ENCODE data around the gene GSK3B.

GSK3B gene

GRCh38 chr3:119786409-119786808, 307.8 kb downstream of the GSK3B start:
- Histone ChIP-seq H3K36me3 (ENCODE audit: control insufficient read depth, insufficient read depth, low read length, severe bottlenecking) (no peaks in the 10 kb centered on the region), H3K4me3 (ENCODE audit: low read length) (no peak overlapping the region), H3K27me3 (replicated peaks; ENCODE audit: control insufficient read depth, insufficient read depth, low read length) (no peaks in the 10 kb centered on the region), H3K9ac (ENCODE audit: low read length) (no peak overlapping the region), H3K9me3 (ENCODE audit: control insufficient read depth, low read length) (no peaks in the 10 kb centered on the region), H3K4me1 (ENCODE audit: control insufficient read depth, insufficient read depth, low read length) (no peaks in the 10 kb centered on the region)
- no peak for DNase-seq (ENCODE audit: low read depth)

- Histone ChIP-seq H3K9me3 (ENCODE audit: control insufficient read depth, low read length) (no peaks in the 10 kb centered on the region), H3K4me3 (ENCODE audit: low read length) (no peak overlapping the region), H3K4me1 (ENCODE audit: control insufficient read depth, insufficient read depth, low read length) (no peaks in the 10 kb centered on the region), H3K9ac (ENCODE audit: low read length) (no peak overlapping the region), H3K27me3 (replicated peaks; ENCODE audit: control insufficient read depth, insufficient read depth, low read length) (no peaks in the 10 kb centered on the region), H3K36me3 (ENCODE audit: control insufficient read depth, insufficient read depth, low read length, severe bottlenecking) (no peaks in the 10 kb centered on the region)
- no peak for DNase-seq (ENCODE audit: low read depth)
Observed at GRCh38 chr3:119783883-119784282, 310.4 kb downstream of the GSK3B start.

GRCh38 chr3:119783255-119783654, 311.0 kb downstream of the GSK3B start:
- Histone ChIP-seq H3K9ac (ENCODE audit: low read length) (no peak overlapping the region), H3K4me1 (ENCODE audit: control insufficient read depth, insufficient read depth, low read length) (no peaks in the 10 kb centered on the region), H3K36me3 (ENCODE audit: control insufficient read depth, insufficient read depth, low read length, severe bottlenecking) (no peaks in the 10 kb centered on the region), H3K4me3 (ENCODE audit: low read length) (no peak overlapping the region), H3K9me3 (ENCODE audit: control insufficient read depth, low read length) (no peaks in the 10 kb centered on the region), H3K27me3 (replicated peaks; ENCODE audit: control insufficient read depth, insufficient read depth, low read length) (no peaks in the 10 kb centered on the region)
- DNase-seq (ENCODE audit: low read depth): no peak

DNA sequence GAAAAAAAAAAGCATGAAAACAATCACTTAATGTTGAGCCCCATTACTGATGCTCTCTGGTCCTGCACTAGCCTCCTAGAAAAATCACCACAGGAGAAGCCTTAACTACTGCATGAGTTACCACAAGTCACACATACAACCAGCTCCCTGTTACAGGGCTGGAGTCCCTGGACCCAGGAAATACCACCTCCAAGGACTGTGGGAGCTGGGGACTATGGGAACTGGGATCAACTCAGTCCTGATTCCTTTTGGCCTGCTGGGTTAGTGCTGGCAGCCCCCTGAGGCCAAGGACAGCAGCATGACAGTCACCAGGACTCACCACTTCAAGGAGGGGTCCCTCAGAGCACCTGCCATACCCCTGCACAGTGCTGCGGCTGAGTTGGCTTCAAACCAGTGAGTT, 311.8 kb downstream of the GSK3B start:
- H3K27me3 ChIP-seq (replicated peaks; ENCODE audit: control insufficient read depth, insufficient read depth, low read length): no peaks in the 10 kb centered on the region
- DNase-seq (ENCODE audit: low read depth): no peak
- no peaks in the 10 kb centered on the region for H3K36me3 ChIP-seq (ENCODE audit: control insufficient read depth, insufficient read depth, low read length, severe bottlenecking)
- no peak overlapping the region for H3K4me3 ChIP-seq (ENCODE audit: low read length)
- H3K9me3 ChIP-seq (ENCODE audit: control insufficient read depth, low read length): no peaks in the 10 kb centered on the region
- no peaks in the 10 kb centered on the region for H3K4me1 ChIP-seq (ENCODE audit: control insufficient read depth, insufficient read depth, low read length)
- no peak overlapping the region for H3K9ac ChIP-seq (ENCODE audit: low read length)

DNA sequence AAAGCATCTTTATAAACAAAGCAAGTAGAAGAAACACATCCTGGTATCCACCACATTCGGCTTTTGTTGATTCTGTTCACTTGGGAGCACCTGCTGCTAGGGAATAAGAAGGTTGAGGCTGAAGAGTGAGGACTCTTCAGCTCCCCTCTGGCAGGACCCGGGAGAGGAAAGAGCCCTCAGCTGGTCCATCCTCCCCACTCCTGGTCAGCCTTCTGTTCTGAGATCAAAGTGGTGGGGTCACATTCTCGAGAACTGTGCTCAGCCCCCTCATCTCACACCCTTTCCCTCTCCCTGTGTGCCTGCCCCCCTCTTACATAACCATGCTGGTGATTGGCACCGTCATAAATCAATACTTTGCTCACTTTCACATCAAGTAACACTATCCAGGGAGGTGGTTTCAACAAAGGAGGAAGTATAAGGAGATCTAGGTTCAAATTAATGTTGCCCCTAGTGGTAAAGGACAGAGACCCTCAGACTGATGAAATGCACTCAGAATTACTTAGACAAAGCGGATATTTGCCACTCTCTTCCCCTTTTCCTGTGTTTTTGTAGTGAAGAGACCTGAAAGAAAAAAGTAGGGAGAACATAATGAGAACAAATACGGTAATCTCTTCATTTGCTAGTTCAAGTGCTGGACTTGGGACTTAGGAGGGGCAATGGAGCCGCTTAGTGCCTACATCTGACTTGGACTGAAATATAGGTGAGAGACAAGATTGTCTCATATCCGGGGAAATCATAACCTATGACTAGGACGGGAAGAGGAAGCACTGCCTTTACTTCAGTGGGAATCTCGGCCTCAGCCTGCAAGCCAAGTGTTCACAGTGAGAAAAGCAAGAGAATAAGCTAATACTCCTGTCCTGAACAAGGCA, 312.7 kb downstream of the GSK3B start, which contains the start of gene NR1I2:
Gene NR1I2, plus strand, starts transcription at position 772 of the 869 bp plus-strand sequence.
- H3K27me3 ChIP-seq (replicated peaks; ENCODE audit: control insufficient read depth, insufficient read depth, low read length): no peaks in the 10 kb centered on the region
- DNase-seq (ENCODE audit: low read depth): no peak
- no peak within 1 kb of the TSS for H3K4me3 ChIP-seq (ENCODE audit: low read length)
- H3K4me1 ChIP-seq (ENCODE audit: control insufficient read depth, insufficient read depth, low read length): no peaks in the 10 kb centered on the region
- H3K9ac ChIP-seq (ENCODE audit: low read length): no peak within 1 kb of the TSS
- H3K9me3 ChIP-seq (ENCODE audit: control insufficient read depth, low read length): peaks cover 4% of the 10 kb centered on the region
- H3K36me3 ChIP-seq (ENCODE audit: control insufficient read depth, insufficient read depth, low read length, severe bottlenecking): no peaks in the 10 kb centered on the region

- no peaks in the 10 kb centered on the region for H3K4me1 ChIP-seq (ENCODE audit: control insufficient read depth, insufficient read depth, low read length)
- DNase-seq (ENCODE audit: low read depth): no peak
Observed at GRCh38 chr3:119779731-119780383, 314.4 kb downstream of the GSK3B start.

DNA sequence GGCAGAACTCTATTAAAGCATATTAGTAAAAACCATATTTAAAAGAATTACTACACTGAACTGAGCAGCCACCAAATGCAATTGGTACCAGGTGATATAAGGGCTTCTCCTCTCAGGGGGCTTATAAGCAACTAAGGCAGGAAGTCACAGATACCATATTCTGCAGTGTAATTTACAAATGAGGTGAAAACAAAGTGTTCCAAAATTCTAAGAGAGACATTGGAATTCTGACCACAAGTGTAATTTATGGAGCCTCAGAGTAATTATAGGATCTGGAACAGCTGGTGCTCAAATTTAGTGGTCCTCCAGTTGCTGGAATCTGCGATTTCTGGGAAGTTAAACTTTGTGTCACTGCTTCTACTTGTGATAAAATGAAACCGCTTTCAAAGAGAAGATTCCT, 315.4 kb downstream of the GSK3B start:
- Histone ChIP-seq H3K4me1 (ENCODE audit: control insufficient read depth, insufficient read depth, low read length) (peaks cover 6% of the 10 kb centered on the region), H3K27me3 (replicated peaks; ENCODE audit: control insufficient read depth, insufficient read depth, low read length) (no peaks in the 10 kb centered on the region), H3K4me3 (ENCODE audit: low read length) (no peak overlapping the region), H3K9me3 (ENCODE audit: control insufficient read depth, low read length) (peaks cover 14% of the 10 kb centered on the region), H3K9ac (ENCODE audit: low read length) (no peak overlapping the region), H3K36me3 (ENCODE audit: control insufficient read depth, insufficient read depth, low read length, severe bottlenecking) (no peaks in the 10 kb centered on the region)
- DNase-seq (ENCODE audit: low read depth): no peak

More at GRCh38 chr3:119779731-119780383, 314.4 kb downstream of the GSK3B start:
- no peak overlapping the region for H3K4me3 ChIP-seq (ENCODE audit: low read length)
- peaks cover 14% of the 10 kb centered on the region for H3K9me3 ChIP-seq (ENCODE audit: control insufficient read depth, low read length)
- H3K9ac ChIP-seq (ENCODE audit: low read length): no peak overlapping the region
- no peaks in the 10 kb centered on the region for H3K36me3 ChIP-seq (ENCODE audit: control insufficient read depth, insufficient read depth, low read length, severe bottlenecking)
- no peaks in the 10 kb centered on the region for H3K27me3 ChIP-seq (replicated peaks; ENCODE audit: control insufficient read depth, insufficient read depth, low read length)

DNA sequence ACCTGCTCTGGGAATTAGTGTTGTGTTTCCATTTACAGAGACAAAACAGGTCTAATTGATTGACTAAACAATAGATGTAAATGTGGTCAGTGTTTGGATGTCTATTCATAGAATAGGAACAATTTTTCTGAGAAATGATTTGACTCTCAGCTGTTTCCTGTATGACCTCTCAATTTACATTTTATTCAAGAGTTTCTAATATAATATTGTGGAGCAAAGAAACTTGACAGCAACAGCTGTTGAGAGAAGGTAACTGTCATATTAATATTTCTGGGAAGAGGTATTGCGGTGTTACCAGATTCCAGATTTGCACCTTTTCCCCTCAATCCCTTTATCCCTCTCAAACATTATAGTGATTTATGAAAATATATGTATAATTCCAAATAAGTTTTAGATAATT, 316.1 kb downstream of the GSK3B start:
- H3K9me3 ChIP-seq (ENCODE audit: control insufficient read depth, low read length): peaks cover 14% of the 10 kb centered on the region
- DNase-seq (ENCODE audit: low read depth): no peak
- peaks cover 6% of the 10 kb centered on the region for H3K4me1 ChIP-seq (ENCODE audit: control insufficient read depth, insufficient read depth, low read length)
- H3K36me3 ChIP-seq (ENCODE audit: control insufficient read depth, insufficient read depth, low read length, severe bottlenecking): no peaks in the 10 kb centered on the region
- H3K4me3 ChIP-seq (ENCODE audit: low read length): no peak overlapping the region
- no peaks in the 10 kb centered on the region for H3K27me3 ChIP-seq (replicated peaks; ENCODE audit: control insufficient read depth, insufficient read depth, low read length)
- no peak overlapping the region for H3K9ac ChIP-seq (ENCODE audit: low read length)

GRCh38 chr3:119776304-119776703, 317.9 kb downstream of the GSK3B start:
- no peak overlapping the region for H3K9ac ChIP-seq (ENCODE audit: low read length)
- DNase-seq (ENCODE audit: low read depth): no peak
- H3K4me1 ChIP-seq (ENCODE audit: control insufficient read depth, insufficient read depth, low read length): peaks cover 6% of the 10 kb centered on the region
- H3K36me3 ChIP-seq (ENCODE audit: control insufficient read depth, insufficient read depth, low read length, severe bottlenecking): no peaks in the 10 kb centered on the region
- no peak overlapping the region for H3K4me3 ChIP-seq (ENCODE audit: low read length)
- H3K9me3 ChIP-seq (ENCODE audit: control insufficient read depth, low read length): peaks cover 14% of the 10 kb centered on the region
- no peaks in the 10 kb centered on the region for H3K27me3 ChIP-seq (replicated peaks; ENCODE audit: control insufficient read depth, insufficient read depth, low read length)

DNA sequence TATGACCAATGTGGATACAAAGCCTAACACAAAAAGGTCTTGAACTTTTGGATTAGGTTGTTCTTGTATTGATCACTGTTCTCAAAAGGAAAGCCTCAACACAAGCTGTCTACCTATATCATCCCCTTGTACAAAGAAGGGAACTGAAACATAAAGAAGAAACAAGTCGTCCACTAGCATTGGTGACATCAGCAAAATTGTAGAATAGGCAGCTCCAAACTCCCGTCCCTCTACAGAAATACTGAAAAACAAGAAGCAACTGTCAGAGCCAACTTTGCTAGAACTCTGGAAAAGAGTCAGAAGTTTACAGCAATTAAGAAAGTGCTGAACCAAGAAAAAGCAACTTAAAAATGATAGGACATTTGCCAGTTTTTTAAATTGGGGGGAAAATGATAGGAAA, 319.8 kb downstream of the GSK3B start:
- Histone ChIP-seq H3K36me3 (ENCODE audit: control insufficient read depth, insufficient read depth, low read length, severe bottlenecking) (no peaks in the 10 kb centered on the region), H3K4me1 (ENCODE audit: control insufficient read depth, insufficient read depth, low read length) (peaks cover 6% of the 10 kb centered on the region), H3K27me3 (replicated peaks; ENCODE audit: control insufficient read depth, insufficient read depth, low read length) (no peaks in the 10 kb centered on the region), H3K9ac (ENCODE audit: low read length) (no peak overlapping the region), H3K9me3 (ENCODE audit: control insufficient read depth, low read length) (peaks cover 14% of the 10 kb centered on the region), H3K4me3 (ENCODE audit: low read length) (no peak overlapping the region)
- no peak for DNase-seq (ENCODE audit: low read depth)

All from adipocyte (in vitro differentiated cells).